ENCODE measurements around the gene SRPRB. TPM values are rescaled to one million over a fixed set of nuclear protein-coding genes. Genes with fewer than 3 reads are reported as not detected.
A peak's percentile ranks its signal among the peaks of the same experiment; 100 is the strongest.

SRPRB gene, protein sequence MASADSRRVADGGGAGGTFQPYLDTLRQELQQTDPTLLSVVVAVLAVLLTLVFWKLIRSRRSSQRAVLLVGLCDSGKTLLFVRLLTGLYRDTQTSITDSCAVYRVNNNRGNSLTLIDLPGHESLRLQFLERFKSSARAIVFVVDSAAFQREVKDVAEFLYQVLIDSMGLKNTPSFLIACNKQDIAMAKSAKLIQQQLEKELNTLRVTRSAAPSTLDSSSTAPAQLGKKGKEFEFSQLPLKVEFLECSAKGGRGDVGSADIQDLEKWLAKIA
- total RNA-seq: 91.5 and 92.1 TPM in 2 replicates

DNA sequence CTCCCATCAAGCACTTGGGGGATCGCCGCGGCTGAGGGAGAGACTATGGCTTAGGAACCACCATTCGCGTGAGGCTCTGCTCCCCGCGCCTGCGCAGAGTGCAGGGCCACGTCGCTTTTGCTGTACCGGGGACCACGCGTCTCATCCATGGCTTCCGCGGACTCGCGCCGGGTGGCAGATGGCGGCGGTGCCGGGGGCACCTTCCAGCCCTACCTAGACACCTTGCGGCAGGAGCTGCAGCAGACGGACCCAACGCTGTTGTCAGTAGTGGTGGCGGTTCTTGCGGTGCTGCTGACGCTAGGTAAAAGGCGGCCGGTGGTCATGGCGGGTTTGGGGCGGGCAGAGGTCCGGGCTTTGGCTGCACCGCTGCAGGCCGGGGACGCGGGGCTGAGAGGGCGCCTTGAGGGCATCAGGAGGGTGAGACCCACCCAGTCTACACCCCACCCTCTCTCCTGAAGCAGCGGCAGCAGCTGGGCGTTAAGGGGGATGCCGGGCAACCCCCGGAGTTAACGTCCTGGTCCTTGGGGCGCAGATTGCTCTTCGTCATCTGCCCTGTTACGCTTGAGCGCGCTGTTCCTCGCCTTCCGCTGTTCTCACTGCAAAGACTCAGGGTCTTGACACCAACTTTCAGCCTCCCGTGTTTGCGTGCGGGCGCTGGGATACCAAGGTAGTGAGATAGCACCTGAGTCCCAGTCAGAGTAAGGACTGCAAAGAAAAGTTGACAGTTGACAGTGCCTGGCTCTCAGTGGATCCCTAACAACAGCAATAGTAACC is at the start of gene SRPRB:
Gene SRPRB, plus strand, starts transcription at position 114 of the 774 bp plus-strand sequence. Its CDS starts 34 bp downstream, at position 148.
- peak within 1 kb of the TSS; percentile 90 for H3K27ac Mint-ChIP-seq
- intact Hi-C loops (cut with micrococcal nuclease): loop anchor here (1.0 to 10.0 kb wide), 6 partner anchors 144 to 1391 kb away; partner anchors contain the start of genes CDV3, CEP63, DNAJC13 and NPHP3
- no peaks in the 10 kb centered on the region for H3K9me3 Mint-ChIP-seq
- peaks cover 17% of the 10 kb centered on the region for H3K4me1 Mint-ChIP-seq (ENCODE audit: low read depth)
- peaks cover 9% of the 10 kb centered on the region for H3K27me3 Mint-ChIP-seq (ENCODE audit: low read depth)
- H3K36me3 Mint-ChIP-seq (ENCODE audit: low read depth): peaks cover 39% of the 10 kb centered on the region
- peak; percentile 94 for DNase-seq (ENCODE audit: low spot score)
- peak within 1 kb of the TSS; percentile 94 for H3K4me3 Mint-ChIP-seq (ENCODE audit: low read depth)

DNA sequence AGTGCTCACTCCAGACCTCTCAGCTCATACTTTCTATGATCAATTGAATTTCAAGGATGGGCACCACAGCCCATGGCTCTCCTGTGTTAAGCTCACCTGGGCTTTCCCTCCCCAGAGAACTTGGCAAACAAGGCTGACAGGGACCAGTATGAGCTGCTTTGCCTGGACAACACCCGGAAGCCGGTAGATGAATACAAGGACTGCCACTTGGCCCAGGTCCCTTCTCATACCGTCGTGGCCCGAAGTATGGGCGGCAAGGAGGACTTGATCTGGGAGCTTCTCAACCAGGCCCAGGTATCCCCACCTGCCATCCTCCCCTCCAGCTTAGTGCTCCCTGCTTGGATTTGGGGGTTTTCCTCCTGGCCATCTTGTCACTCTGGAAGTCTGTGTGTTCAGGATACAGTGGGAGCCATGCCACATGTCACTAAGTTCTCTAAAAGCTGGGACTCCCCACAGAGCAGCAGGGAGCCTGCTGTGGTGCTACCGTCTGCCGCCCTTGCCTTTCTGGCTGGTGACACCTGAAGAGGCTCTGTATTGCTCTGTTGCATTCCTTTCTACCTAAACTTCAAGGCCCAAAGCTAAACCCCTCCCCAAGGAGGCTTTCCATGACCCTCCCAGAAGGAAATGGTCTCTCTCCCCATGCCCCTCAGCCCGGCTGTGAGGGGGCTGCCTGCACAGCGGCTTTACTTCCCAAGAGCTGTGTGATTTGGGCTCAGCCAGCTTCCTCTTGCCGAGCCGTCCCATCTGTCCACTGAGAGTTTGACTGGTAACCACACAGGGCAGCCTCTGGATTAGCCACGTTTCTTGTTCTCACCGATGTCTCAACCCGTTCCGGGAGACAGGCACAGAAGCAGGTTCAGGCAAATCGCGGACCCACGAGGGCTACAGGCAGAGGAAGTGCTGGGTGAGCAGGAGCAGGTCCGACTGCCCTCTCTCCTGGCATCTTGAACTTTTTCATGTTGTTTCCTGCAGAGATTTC is 48.6 kb upstream of the SRPRB start:
- H3K9me3 Mint-ChIP-seq: no peaks in the 10 kb centered on the region
- H3K4me3 Mint-ChIP-seq (ENCODE audit: low read depth): no peak overlapping the region
- intact Hi-C loops (cut with micrococcal nuclease): no loop called here
- no peaks in the 10 kb centered on the region for H3K36me3 Mint-ChIP-seq (ENCODE audit: low read depth)
- H3K4me1 Mint-ChIP-seq (ENCODE audit: low read depth): no peaks in the 10 kb centered on the region
- H3K27me3 Mint-ChIP-seq (ENCODE audit: low read depth): peaks cover 3% of the 10 kb centered on the region
- no peak overlapping the region for H3K27ac Mint-ChIP-seq
- no peak for DNase-seq (ENCODE audit: low spot score)

DNA sequence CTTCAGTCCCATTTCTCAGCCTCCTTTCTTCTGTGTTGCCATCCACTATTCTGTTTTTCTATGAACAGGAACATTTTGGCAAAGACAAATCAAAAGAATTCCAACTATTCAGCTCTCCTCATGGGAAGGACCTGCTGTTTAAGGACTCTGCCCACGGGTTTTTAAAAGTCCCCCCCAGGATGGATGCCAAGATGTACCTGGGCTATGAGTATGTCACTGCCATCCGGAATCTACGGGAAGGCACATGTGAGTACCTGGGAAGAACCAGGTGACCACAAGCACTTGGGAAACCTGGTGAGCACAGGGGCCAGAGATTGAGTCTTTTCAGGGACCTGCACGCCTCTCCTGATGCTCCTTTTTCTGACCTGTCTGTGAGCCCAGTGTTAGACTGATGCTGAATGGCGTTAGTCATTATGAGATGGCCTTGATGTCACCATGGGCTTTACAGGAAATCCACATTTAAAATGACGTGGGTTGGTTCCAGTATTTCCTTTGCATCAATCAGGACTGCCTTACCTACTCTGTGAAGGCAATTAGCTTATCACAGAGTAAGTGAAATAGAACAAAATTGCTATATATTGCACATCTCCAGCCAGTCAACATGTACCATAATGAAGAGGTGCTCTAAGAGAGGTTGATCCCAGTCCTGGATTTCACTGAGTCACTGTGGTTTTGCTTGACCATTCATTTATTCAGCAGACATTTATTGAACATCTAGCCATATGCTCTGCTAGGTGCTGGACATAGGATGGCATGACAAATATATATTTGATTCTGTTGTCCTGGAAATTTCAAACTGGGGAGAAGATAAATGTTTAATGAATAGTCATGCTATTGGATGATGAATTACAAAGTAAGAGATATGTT is 47.7 kb upstream of the SRPRB start:
- H3K27me3 Mint-ChIP-seq (ENCODE audit: low read depth): peaks cover 3% of the 10 kb centered on the region
- DNase-seq (ENCODE audit: low spot score): no peak
- no peak overlapping the region for H3K27ac Mint-ChIP-seq
- H3K4me3 Mint-ChIP-seq (ENCODE audit: low read depth): no peak overlapping the region
- no peaks in the 10 kb centered on the region for H3K9me3 Mint-ChIP-seq
- H3K4me1 Mint-ChIP-seq (ENCODE audit: low read depth): no peaks in the 10 kb centered on the region
- intact Hi-C loops (cut with micrococcal nuclease): no loop called here
- H3K36me3 Mint-ChIP-seq (ENCODE audit: low read depth): no peaks in the 10 kb centered on the region

DNA sequence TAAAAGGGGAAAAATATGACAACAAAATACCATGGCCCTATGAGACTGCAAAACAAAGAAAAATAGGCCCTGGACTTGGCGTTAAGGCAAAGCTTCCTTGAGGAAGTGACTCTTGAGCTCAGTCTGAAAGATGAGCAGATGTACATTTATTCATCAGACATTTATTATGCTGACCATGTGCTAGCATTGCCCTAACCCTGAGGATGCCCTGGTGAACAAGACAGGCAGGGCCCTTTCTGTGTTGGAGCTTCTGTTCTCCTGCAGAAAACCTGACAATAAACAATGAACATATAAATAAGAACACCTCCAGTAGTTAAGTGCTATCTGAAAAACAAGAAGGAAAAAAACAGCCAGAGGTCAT is 47.1 kb upstream of the SRPRB start:
- H3K9me3 Mint-ChIP-seq: no peaks in the 10 kb centered on the region
- H3K36me3 Mint-ChIP-seq (ENCODE audit: low read depth): no peaks in the 10 kb centered on the region
- H3K27ac Mint-ChIP-seq: no peak overlapping the region
- intact Hi-C loops (cut with micrococcal nuclease): no loop called here
- H3K4me3 Mint-ChIP-seq (ENCODE audit: low read depth): no peak overlapping the region
- H3K27me3 Mint-ChIP-seq (ENCODE audit: low read depth): peaks cover 3% of the 10 kb centered on the region
- no peaks in the 10 kb centered on the region for H3K4me1 Mint-ChIP-seq (ENCODE audit: low read depth)
- DNase-seq (ENCODE audit: low spot score): no peak

DNA sequence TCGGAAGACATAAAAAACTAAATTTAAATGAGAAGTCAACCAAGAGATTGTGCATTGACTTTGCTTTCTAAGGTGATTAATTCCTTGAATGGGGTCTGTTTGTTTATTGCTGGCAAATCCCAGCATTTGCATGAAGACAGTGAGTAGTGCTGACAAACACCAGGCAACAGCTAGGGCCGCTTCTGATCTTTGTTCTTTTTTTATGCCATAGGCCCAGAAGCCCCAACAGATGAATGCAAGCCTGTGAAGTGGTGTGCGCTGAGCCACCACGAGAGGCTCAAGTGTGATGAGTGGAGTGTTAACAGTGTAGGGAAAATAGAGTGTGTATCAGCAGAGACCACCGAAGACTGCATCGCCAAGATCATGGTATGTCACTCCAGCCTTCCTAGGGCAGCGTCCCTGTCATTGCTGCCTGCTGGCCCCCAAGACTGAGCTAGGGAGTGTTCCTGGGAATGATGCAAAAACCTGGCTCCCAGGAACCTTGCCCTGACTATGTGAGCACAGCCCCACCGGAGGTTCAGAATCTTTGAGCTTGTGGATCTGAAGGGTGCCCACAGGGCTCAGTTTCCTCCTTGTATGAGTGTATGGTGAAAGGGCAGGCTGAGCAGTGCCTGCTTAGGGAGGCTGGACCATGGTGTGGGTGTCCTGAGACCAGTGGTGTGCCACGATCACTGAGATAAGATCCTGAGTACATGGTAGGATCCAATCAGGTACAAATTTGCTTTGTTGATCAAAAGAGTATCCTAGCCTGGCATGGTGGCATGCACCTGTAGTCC is 46.5 kb upstream of the SRPRB start:
- intact Hi-C loops (cut with micrococcal nuclease): no loop called here
- no peak overlapping the region for H3K4me3 Mint-ChIP-seq (ENCODE audit: low read depth)
- no peak for DNase-seq (ENCODE audit: low spot score)
- H3K4me1 Mint-ChIP-seq (ENCODE audit: low read depth): no peaks in the 10 kb centered on the region
- no peaks in the 10 kb centered on the region for H3K36me3 Mint-ChIP-seq (ENCODE audit: low read depth)
- no peaks in the 10 kb centered on the region for H3K9me3 Mint-ChIP-seq
- H3K27ac Mint-ChIP-seq: no peak overlapping the region
- H3K27me3 Mint-ChIP-seq (ENCODE audit: low read depth): peaks cover 6% of the 10 kb centered on the region

DNA sequence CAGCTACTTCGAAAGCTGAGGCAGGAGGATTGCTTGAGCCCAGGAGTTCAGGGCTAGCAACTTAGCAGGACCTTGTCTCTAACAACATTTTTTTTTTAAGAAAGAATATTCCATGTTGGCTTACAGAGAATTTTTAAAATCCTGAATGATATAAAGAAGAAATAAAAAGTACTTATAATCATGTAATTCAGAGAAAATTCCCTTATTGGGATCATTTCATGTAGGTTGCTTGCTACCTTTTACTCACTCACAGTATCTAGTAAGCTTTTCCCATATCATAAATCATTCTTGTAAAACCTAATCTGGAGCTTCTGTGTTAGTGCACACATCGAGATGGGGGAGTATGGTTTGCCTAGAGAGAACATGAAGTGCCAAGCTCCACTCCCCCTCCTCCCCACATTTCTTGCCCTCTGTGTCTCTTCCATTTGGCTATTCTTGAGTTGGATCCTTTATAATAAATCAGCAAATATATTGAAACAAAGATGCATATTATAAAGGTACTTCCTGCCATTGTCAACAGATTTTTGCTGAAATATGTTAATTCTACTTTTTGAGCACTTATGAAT is 45.8 kb upstream of the SRPRB start:
- no peaks in the 10 kb centered on the region for H3K36me3 Mint-ChIP-seq (ENCODE audit: low read depth)
- intact Hi-C loops (cut with micrococcal nuclease): no loop called here
- peaks cover 6% of the 10 kb centered on the region for H3K27me3 Mint-ChIP-seq (ENCODE audit: low read depth)

DNA sequence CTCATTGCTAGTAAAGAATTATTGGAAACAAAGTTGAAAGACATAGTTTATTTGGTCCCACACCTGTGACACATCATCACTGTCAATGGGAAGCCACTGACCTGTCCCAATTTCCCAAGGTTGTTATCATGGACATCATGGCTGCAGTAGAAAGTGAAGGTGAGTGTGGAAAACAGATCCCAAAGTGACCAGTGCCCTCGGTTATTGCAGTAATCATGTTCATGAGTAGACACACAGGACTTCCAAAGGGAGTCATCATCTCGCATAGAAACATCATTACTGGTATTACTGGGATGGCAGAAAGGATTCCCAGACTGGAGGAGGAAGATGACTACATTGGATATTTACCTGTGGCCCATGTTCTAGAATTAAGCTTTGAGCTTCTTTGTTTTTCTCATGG is 44.7 kb upstream of the SRPRB start:
- H3K27me3 Mint-ChIP-seq (ENCODE audit: low read depth): peaks cover 6% of the 10 kb centered on the region
- no peaks in the 10 kb centered on the region for H3K4me1 Mint-ChIP-seq (ENCODE audit: low read depth)
- intact Hi-C loops (cut with micrococcal nuclease): no loop called here
- no peak overlapping the region for H3K4me3 Mint-ChIP-seq (ENCODE audit: low read depth)
- no peaks in the 10 kb centered on the region for H3K9me3 Mint-ChIP-seq
- no peak overlapping the region for H3K27ac Mint-ChIP-seq
- H3K36me3 Mint-ChIP-seq (ENCODE audit: low read depth): no peaks in the 10 kb centered on the region
- DNase-seq (ENCODE audit: low spot score): no peak

More for the DNA sequence above, 45.8 kb upstream of the SRPRB start:
- Mint-ChIP-seq H3K4me1 (ENCODE audit: low read depth) (no peaks in the 10 kb centered on the region), H3K27ac (no peak overlapping the region), H3K4me3 (ENCODE audit: low read depth) (no peak overlapping the region), H3K9me3 (no peaks in the 10 kb centered on the region)
- no peak for DNase-seq (ENCODE audit: low spot score)

DNA sequence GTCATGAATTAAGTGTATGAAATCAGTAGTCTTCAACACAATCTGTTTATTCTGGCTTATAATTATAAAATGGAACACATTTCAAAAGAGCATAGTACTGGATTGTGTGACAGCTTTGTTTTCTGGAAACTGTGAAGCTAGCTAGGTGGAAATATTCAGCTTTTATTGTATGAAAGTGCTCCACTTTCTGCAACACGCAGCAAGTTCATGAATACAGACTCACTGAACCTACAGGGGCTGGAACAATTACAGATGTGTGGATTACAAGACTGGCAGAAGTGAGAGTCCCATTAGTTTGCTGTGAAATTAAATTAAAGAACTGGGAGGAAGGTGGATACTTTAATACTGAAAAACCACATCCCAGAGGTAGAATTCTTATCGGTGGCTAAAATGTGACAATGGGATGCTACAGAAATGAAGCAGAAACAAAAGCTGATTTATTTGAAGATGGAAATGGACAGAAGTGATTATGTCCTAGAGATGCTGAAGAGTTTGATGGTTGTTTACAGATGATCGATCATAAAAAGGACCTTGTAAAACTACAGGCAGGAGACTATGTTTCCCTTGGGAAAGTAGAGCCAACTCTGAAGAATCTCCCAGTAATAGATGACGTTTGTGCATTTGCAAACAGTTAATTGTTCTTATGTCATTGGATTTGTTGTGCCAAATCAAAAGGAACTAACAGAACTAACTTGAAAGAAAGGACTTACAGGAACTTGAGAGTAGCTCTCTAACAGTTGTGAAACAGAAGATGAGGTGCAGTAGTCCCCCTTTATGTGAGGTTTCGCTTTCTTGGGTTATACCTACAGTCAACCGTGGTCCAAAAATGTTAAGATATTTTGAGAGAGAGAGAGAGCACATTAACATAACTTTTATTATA is 43.8 kb upstream of the SRPRB start:
- Mint-ChIP-seq H3K4me1 (ENCODE audit: low read depth) (no peaks in the 10 kb centered on the region), H3K27ac (no peak overlapping the region), H3K4me3 (ENCODE audit: low read depth) (no peak overlapping the region), H3K36me3 (ENCODE audit: low read depth) (no peaks in the 10 kb centered on the region), H3K9me3 (no peaks in the 10 kb centered on the region), H3K27me3 (ENCODE audit: low read depth) (peaks cover 6% of the 10 kb centered on the region)
- no peak for DNase-seq (ENCODE audit: low spot score)
- intact Hi-C loops (cut with micrococcal nuclease): no loop called here

DNA sequence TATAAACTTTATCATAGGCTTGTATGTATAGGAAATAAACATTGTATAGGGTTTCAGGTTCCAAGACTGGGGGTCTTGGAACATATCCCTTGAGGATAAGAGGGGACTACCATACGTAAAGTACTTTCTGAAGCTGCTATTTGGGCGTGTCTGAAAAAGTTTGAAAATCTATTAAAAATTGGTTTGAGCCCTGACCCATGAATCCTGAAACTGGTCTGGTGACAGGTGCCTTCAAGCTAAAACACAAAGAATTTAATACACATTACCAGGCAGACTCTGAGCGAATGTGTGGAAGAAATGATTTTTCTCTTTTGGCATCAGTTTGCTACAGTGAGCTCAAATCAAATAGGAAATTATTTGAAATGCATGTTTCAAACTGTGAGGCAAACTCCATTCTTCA is 43.1 kb upstream of the SRPRB start:
- Mint-ChIP-seq H3K27ac (no peak overlapping the region), H3K9me3 (no peaks in the 10 kb centered on the region), H3K4me3 (ENCODE audit: low read depth) (no peak overlapping the region), H3K27me3 (ENCODE audit: low read depth) (peaks cover 6% of the 10 kb centered on the region), H3K4me1 (ENCODE audit: low read depth) (no peaks in the 10 kb centered on the region), H3K36me3 (ENCODE audit: low read depth) (no peaks in the 10 kb centered on the region)
- DNase-seq (ENCODE audit: low spot score): no peak
- intact Hi-C loops (cut with micrococcal nuclease): no loop called here

DNA sequence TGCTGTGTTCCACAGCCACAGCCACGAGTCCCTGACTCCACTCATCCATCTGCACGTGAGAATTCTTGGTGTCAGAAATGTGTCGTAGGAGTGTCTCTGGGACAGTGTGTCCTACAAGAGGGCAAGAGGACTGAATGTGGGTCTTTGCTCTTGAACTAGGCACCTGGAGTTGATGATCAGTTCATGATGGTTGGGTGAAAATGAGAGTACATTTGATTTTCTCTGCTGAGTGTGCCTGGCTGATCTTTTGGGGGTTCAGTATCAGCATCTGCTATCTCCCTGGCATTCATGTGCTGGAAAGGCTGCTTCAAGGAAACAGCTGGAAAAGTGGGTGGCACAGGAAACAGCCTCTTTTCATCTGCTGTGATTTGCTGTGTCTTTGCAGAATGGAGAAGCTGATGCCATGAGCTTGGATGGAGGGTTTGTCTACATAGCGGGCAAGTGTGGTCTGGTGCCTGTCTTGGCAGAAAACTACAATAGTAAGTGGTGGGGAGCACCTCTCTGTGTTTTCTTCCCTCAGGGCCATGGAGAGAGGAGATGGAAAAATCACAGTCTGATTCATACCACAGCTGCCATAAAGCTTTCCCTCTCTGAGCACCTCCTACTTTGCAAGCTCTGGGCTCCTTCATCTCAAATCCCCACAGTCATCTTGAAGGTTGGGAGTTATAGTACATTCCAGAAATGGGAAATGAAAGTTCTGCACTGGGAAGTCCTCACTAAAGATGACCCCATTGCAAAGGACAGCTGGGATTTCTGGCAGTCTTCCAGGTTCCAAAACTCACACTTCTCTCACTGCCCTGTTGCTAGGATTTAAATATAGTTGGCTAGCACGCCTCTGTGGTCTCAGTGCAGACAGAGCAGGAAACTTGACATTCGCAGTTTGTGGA is 41.6 kb upstream of the SRPRB start:
- no peaks in the 10 kb centered on the region for H3K36me3 Mint-ChIP-seq (ENCODE audit: low read depth)
- H3K9me3 Mint-ChIP-seq: no peaks in the 10 kb centered on the region
- H3K27me3 Mint-ChIP-seq (ENCODE audit: low read depth): peaks cover 7% of the 10 kb centered on the region
- H3K4me3 Mint-ChIP-seq (ENCODE audit: low read depth): no peak overlapping the region
- intact Hi-C loops (cut with micrococcal nuclease): no loop called here
- H3K4me1 Mint-ChIP-seq (ENCODE audit: low read depth): no peaks in the 10 kb centered on the region
- H3K27ac Mint-ChIP-seq: no peak overlapping the region
- no peak for DNase-seq (ENCODE audit: low spot score)
